Measurements from ENCODE around the gene UGGT2.

UGGT2 gene

GRCh38 chr13:95813139-95813538 is 240.1 kb downstream of the UGGT2 start:
- no peak overlapping the region for H3K4me3 ChIP-seq (ENCODE audit: control insufficient read depth, low read depth, low read length)
- DNase-seq (ENCODE audit: low read depth): no peak
- TF ChIP-seq, protein P1, sequence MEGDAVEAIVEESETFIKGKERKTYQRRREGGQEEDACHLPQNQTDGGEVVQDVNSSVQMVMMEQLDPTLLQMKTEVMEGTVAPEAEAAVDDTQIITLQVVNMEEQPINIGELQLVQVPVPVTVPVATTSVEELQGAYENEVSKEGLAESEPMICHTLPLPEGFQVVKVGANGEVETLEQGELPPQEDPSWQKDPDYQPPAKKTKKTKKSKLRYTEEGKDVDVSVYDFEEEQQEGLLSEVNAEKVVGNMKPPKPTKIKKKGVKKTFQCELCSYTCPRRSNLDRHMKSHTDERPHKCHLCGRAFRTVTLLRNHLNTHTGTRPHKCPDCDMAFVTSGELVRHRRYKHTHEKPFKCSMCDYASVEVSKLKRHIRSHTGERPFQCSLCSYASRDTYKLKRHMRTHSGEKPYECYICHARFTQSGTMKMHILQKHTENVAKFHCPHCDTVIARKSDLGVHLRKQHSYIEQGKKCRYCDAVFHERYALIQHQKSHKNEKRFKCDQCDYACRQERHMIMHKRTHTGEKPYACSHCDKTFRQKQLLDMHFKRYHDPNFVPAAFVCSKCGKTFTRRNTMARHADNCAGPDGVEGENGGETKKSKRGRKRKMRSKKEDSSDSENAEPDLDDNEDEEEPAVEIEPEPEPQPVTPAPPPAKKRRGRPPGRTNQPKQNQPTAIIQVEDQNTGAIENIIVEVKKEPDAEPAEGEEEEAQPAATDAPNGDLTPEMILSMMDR (IDR thresholded peaks at IDR 0.05; ENCODE audit: control insufficient read depth, insufficient read depth, low read depth, low read length, missing control alignments): no peak

GRCh38 chr13:95809429-95809828 is 243.8 kb downstream of the UGGT2 start:
- DNase-seq (ENCODE audit: low read depth): no peak
- H3K4me3 ChIP-seq (ENCODE audit: control insufficient read depth, low read depth, low read length): no peak overlapping the region
- TF ChIP-seq, protein P1 (IDR thresholded peaks at IDR 0.05; ENCODE audit: control insufficient read depth, insufficient read depth, low read depth, low read length, missing control alignments): no peak

GRCh38 chr13:95805921-95806320 is 247.3 kb downstream of the UGGT2 start:
- no peak overlapping the region for H3K4me3 ChIP-seq (ENCODE audit: control insufficient read depth, low read depth, low read length)
- TF ChIP-seq, protein P1 (IDR thresholded peaks at IDR 0.05; ENCODE audit: control insufficient read depth, insufficient read depth, low read depth, low read length, missing control alignments): no peak
- DNase-seq (ENCODE audit: low read depth): no peak

- no peak for DNase-seq (ENCODE audit: low read depth)
- no peak overlapping the region for H3K4me3 ChIP-seq (ENCODE audit: control insufficient read depth, low read depth, low read length)
- TF ChIP-seq, protein P1 (IDR thresholded peaks at IDR 0.05; ENCODE audit: control insufficient read depth, insufficient read depth, low read depth, low read length, missing control alignments): no peak
Observed at GRCh38 chr13:95801825-95802224, 251.4 kb downstream of the UGGT2 start.

DNA sequence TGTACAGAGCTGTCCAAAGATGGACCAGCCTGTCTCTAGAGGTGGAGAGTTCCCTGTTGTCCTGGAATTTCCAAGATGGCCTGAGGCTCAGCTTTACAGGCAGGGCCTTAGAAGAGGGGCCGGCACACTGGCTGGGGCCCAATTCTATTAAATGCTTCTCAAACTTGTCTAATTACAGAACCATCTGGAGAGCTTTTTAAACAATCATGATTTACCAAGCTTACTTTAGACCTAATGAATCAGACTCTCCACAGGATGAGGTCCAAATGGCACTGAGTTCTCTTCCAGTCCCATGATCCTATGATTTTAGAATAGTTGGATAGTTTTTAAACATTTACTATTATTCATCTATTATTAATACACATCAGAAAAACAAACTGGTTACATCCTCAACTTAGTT is 252.8 kb downstream of the UGGT2 start:
- H3K4me3 ChIP-seq (ENCODE audit: control insufficient read depth, low read depth, low read length): no peak overlapping the region
- DNase-seq (ENCODE audit: low read depth): no peak
- TF ChIP-seq, protein P1 (IDR thresholded peaks at IDR 0.05; ENCODE audit: control insufficient read depth, insufficient read depth, low read depth, low read length, missing control alignments): no peak

DNA sequence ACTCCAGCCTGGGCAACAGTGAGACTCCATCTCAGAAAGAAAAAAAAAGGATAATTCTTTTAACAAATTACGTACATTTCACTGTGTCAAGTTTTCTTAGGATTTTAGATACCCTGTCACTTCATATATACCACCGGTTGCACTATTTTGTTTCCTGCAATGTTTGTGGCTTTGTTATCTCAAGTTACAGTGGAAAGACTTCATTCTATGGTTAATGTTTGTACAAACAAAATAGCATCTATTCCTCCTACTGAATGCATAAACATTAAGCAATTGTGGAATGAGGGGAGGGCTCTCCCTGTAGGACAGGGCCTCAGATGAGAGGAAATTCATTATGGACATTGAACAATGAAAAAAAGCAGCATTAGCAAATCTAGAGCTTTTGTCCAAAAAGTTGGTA is 256.2 kb downstream of the UGGT2 start:
- no peak for DNase-seq (ENCODE audit: low read depth)
- no peak overlapping the region for H3K4me3 ChIP-seq (ENCODE audit: control insufficient read depth, low read depth, low read length)
- TF ChIP-seq, protein P1 (IDR thresholded peaks at IDR 0.05; ENCODE audit: control insufficient read depth, insufficient read depth, low read depth, low read length, missing control alignments): no peak

- no peak for DNase-seq (ENCODE audit: low read depth)
- H3K4me3 ChIP-seq (ENCODE audit: control insufficient read depth, low read depth, low read length): no peak overlapping the region
- TF ChIP-seq, protein P1 (IDR thresholded peaks at IDR 0.05; ENCODE audit: control insufficient read depth, insufficient read depth, low read depth, low read length, missing control alignments): no peak
Observed at GRCh38 chr13:95793781-95794180, 259.4 kb downstream of the UGGT2 start.

Data from AG09309 (cell line).